ENCODE data around the gene GPHA2. TPM values are rescaled to one million over a fixed set of nuclear protein-coding genes. Genes with fewer than 3 reads are reported as not detected.

GPHA2 gene
- total RNA-seq, 1 donor from 2014 or later = 0.25 TPM

- ATAC-seq (no peak), DNase-seq (ENCODE audit: low spot score) (no peak)
Observed at GRCh38 chr11:64892838-64893193, 42.9 kb downstream of the GPHA2 start.

- peak; percentile 1 for ATAC-seq
Observed at GRCh38 chr11:64892411-64892831, 43.3 kb downstream of the GPHA2 start.

GRCh38 chr11:64891880-64892279 is 43.8 kb downstream of the GPHA2 start:
- ATAC-seq (no peak), DNase-seq (ENCODE audit: low spot score) (no peak)

More at GRCh38 chr11:64892411-64892831, 43.3 kb downstream of the GPHA2 start:
- DNase-seq (ENCODE audit: low spot score) = no peak

GRCh38 chr11:64891215-64891848 is 44.4 kb downstream of the GPHA2 start:
- DNase-seq (ENCODE audit: low spot score) = peak; percentile 89

GRCh38 chr11:64890522-64890939 is 45.2 kb downstream of the GPHA2 start:
- DNase-seq (ENCODE audit: low spot score) = no peak
- ATAC-seq = no peak

More at GRCh38 chr11:64891215-64891848, 44.4 kb downstream of the GPHA2 start:
- peak; percentile 34 for ATAC-seq

GRCh38 chr11:64888729-64889511 is 46.8 kb downstream of the GPHA2 start:
- DNase-seq (ENCODE audit: low spot score) (no peak), ATAC-seq (peak; percentile 0)

GRCh38 chr11:64888406-64888728 is 47.3 kb downstream of the GPHA2 start:
- ATAC-seq = no peak
- DNase-seq (ENCODE audit: low spot score) = no peak

GRCh38 chr11:64887757-64888405 is 47.8 kb downstream of the GPHA2 start:
- DNase-seq (ENCODE audit: low spot score) = peak; percentile 85
- peak; percentile 76 for ATAC-seq

- ATAC-seq (no peak), DNase-seq (ENCODE audit: low spot score) (no peak)
Observed at GRCh38 chr11:64887234-64887756, 48.4 kb downstream of the GPHA2 start.

- ATAC-seq (no peak), DNase-seq (ENCODE audit: low spot score) (no peak)
Observed at GRCh38 chr11:64885367-64886286, 50.1 kb downstream of the GPHA2 start.

Other genes starting within 250 kb of the GPHA2 start
- gene NRXN2, start 212.7 kb downstream of the GPHA2 start, total RNA-seq = 0.98 TPM
- 4.2 TPM for gene RASGRP2, start 191.8 kb downstream of the GPHA2 start, total RNA-seq
- gene PYGM, start 175.9 kb downstream of the GPHA2 start, total RNA-seq = 0.28 TPM
- 104 TPM for gene SF1, start 157.4 kb downstream of the GPHA2 start, total RNA-seq
- gene MAP4K2, start 132.7 kb downstream of the GPHA2 start, total RNA-seq = 6.6 TPM
- 24.0 TPM for gene MEN1, start 125.3 kb downstream of the GPHA2 start, total RNA-seq
- 1.2 TPM for gene CDC42BPG, start 91.2 kb downstream of the GPHA2 start, total RNA-seq
- 29.9 TPM for gene EHD1, start 57.3 kb downstream of the GPHA2 start, total RNA-seq
- 34.0 TPM for gene ATG2A, start 18.7 kb downstream of the GPHA2 start, total RNA-seq
- 9.1 TPM for gene PPP2R5B, start 11.2 kb downstream of the GPHA2 start, total RNA-seq
- not detected for gene MAJIN, start 36.2 kb upstream of the GPHA2 start, total RNA-seq
- gene BATF2, start 61.1 kb upstream of the GPHA2 start, total RNA-seq = 2.4 TPM
- 8.9 TPM for gene ARL2, start 78.3 kb upstream of the GPHA2 start, total RNA-seq
- 8.8 TPM for gene SNX15, start 91.5 kb upstream of the GPHA2 start, total RNA-seq
- 5.7 TPM for gene SAC3D1, start 105.3 kb upstream of the GPHA2 start, total RNA-seq
- gene NAALADL1, start 122.7 kb upstream of the GPHA2 start, total RNA-seq = 0.78 TPM
- gene CDCA5, start 148.1 kb upstream of the GPHA2 start, total RNA-seq = 0.75 TPM
- 18.4 TPM for gene ZFPL1, start 148.3 kb upstream of the GPHA2 start, total RNA-seq
- 55.1 TPM for gene VPS51, start 160.3 kb upstream of the GPHA2 start, total RNA-seq
- 97.6 TPM for gene TM7SF2, start 176.0 kb upstream of the GPHA2 start, total RNA-seq
- 8.8 TPM for gene ZNHIT2, start 181.8 kb upstream of the GPHA2 start, total RNA-seq
- 430 TPM for gene FAU, start 186.2 kb upstream of the GPHA2 start, total RNA-seq
- 31.3 TPM for gene MRPL49, start 186.4 kb upstream of the GPHA2 start, total RNA-seq
- 110 TPM for gene SYVN1, start 198.6 kb upstream of the GPHA2 start, total RNA-seq
- gene SPDYC, start 234.3 kb upstream of the GPHA2 start, total RNA-seq = 1.2 TPM
- 81.0 TPM for gene CAPN1, start 246.0 kb upstream of the GPHA2 start, total RNA-seq